Peyer's patch (tissue), 4 donors: ENCODE results near the gene PALMD.

Source experiments
- POLR2A ChIP-seq, 2 donors: fragments of 450-650 bp; IDR thresholded peaks; one replicate each; pipeline ENCODE4 v1.5.1; 2017; ENCODE audit warnings: antibody characterized with exemption in 2 of 2, mild to moderate bottlenecking in 2 of 2, moderate library complexity in 2 of 2
- TF ChIP-seq, protein P1 (sequence below), 6 experiments: fragments of 450-650 bp in 4 of 6; fragments of 200-600 bp in 2 of 6; sonication (generic) in 1 of 6; IDR thresholded peaks; one replicate each; pipeline ENCODE4 v1.5.1; 2017 to 2019; ENCODE audit warnings: antibody characterized with exemption in 6 of 6, mild to moderate bottlenecking in 3 of 6, moderate library complexity in 1 of 6

DNA sequence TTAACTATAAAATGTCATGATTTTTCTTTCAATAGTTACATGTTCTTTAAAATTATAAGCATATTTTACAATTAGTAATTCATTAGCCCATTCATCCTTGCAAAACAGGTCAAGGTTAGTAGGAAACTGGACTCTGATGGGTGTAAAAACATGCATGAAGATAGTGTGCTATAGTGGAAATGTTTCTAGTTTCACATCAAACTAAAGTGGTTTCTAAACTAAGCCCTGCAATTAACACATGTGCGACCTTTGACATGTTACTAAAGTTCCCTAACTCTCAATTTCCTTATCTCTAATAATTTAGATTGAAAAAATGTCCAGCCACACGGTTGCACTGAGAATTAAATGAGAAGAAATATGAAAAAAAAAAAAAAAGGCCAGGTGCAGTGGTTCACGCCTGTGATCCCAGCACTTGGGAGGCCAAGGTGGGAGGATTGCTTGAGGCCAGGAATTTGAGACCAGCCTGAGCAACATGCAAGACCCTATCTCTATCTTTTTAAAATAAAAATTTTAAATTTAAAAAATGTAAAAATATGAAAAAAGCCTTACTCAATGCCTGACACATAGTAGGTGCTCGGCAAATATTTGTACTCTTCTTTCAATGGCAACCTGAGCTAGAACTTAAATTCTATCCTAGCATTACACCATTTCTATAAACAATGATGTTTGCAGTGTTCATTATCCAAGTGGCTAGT is 44.1 kb upstream of the PALMD start:
- no peak for TF ChIP-seq POLR2A (IDR thresholded peaks at IDR 0.05)
- TF ChIP-seq, protein P1, sequence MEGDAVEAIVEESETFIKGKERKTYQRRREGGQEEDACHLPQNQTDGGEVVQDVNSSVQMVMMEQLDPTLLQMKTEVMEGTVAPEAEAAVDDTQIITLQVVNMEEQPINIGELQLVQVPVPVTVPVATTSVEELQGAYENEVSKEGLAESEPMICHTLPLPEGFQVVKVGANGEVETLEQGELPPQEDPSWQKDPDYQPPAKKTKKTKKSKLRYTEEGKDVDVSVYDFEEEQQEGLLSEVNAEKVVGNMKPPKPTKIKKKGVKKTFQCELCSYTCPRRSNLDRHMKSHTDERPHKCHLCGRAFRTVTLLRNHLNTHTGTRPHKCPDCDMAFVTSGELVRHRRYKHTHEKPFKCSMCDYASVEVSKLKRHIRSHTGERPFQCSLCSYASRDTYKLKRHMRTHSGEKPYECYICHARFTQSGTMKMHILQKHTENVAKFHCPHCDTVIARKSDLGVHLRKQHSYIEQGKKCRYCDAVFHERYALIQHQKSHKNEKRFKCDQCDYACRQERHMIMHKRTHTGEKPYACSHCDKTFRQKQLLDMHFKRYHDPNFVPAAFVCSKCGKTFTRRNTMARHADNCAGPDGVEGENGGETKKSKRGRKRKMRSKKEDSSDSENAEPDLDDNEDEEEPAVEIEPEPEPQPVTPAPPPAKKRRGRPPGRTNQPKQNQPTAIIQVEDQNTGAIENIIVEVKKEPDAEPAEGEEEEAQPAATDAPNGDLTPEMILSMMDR (IDR thresholded peaks at IDR 0.05): no peak
